Measurements from ENCODE around the gene CCM2. TPM values are rescaled to one million over a fixed set of nuclear protein-coding genes. Genes with fewer than 3 reads are reported as not detected.
"Not testable (repeated sequence)": the region's sequence is repeated elsewhere in the genome, so short reads cannot be mapped to it uniquely, and the experiment has no call there.

The CCM2 gene
- total RNA-seq, 1 donor from 2014 or later = 44.8 TPM

- not testable (repeated sequence) for DNase-seq (ENCODE audit: low spot score); ATAC-seq
Measured at GRCh38 chr7:45114257-45114656, 114.3 kb downstream of the CCM2 start.

GRCh38 chr7:45114926-45115325 lies 114.9 kb downstream of the CCM2 start:
- DNase-seq (ENCODE audit: low spot score) = no peak
- ATAC-seq = no peak

- no peak for DNase-seq (ENCODE audit: low spot score)
- no peak for ATAC-seq
Measured at GRCh38 chr7:45116048-45116447, 116.0 kb downstream of the CCM2 start.

GRCh38 chr7:45117582-45117981 lies 117.6 kb downstream of the CCM2 start:
- no peak for ATAC-seq
- no peak for DNase-seq (ENCODE audit: low spot score)

DNA sequence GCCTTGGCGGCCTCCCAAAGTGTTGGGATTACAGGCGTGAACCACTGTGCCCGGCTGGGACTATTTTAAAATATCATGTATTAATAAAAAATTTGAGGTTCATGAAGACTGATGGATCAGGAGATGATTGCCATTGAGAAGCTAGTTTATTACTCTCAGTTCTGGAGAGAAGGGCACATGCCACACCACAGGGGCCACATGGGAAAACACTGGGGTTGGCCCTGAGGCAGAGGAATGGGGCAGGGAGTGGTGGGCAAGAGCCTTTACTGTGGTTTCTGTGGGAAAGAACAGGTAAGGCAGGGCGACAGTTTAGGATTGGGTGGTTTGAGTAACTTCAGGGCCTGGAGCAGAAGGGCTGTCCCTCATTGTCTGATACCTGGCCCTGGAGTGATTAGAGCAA lies 118.3 kb downstream of the CCM2 start:
- DNase-seq (ENCODE audit: low spot score) (no peak), ATAC-seq (no peak)

GRCh38 chr7:45118889-45119331 lies 118.9 kb downstream of the CCM2 start:
- no peak for ATAC-seq

DNA sequence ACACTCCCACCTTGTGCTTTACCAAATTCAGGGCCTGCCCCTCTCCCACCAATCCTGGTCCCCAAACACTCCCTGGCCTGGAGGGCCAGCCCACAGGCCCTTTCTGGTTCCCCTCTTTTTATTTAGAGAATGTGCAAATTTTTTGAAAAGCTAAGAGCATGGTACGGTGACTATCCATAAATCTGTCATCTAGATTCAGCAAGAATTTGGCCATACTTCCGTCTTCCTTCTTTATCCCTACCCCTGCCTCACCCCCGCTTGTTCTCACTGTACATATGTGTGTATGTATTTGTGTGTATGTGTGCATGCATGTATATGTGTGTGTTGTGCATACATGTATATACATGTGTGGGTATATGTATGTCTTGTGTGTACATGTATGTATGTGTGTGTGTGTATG lies 119.5 kb downstream of the CCM2 start:
- ATAC-seq = no peak
- DNase-seq (ENCODE audit: low spot score) = no peak

More at GRCh38 chr7:45118889-45119331, 118.9 kb downstream of the CCM2 start:
- DNase-seq (ENCODE audit: low spot score) = no peak

DNA sequence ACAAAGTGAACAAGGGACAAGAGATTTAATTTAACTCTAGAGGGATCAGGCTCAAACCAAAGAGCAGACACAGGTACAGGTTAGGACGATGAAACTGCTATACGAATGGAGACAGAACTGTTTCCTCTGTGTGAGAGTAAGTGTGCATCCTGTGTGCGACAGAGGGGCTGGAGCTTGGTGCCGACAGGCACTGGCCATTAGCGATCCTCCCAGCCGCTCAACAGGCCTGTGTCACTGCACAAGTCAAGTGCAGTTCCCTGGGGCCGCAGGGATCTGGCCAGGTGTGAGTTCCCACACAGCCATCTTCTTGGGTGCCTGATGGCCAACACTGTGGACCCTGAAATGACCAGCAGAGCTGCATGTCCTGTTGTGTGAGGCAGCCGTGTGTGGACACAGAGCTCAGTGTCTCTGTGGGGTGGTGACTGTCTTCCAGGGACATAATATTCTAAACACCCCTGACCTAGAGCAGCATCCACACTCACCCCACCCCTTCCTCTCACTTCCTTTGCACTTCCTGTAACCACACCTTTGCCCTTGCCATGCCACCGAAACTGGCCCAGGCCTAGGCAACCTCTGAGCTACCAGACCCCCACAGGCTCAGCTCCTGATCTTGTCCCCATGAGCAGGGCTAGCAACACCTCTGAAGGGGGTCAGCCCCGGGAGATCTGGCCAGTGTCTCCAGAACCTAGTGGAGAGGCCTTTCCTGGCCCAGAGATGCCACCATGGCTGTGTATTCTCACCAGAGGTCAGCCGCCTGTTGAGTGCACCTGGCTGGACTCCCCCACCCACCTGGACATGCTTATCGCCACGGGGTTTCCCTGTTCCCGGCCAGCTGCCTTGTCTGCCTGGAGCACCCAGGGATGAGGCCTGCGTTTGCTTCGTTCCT lies 123.2 kb downstream of the CCM2 start:
- DNase-seq (ENCODE audit: low spot score) (no peak), ATAC-seq (no peak)

DNA sequence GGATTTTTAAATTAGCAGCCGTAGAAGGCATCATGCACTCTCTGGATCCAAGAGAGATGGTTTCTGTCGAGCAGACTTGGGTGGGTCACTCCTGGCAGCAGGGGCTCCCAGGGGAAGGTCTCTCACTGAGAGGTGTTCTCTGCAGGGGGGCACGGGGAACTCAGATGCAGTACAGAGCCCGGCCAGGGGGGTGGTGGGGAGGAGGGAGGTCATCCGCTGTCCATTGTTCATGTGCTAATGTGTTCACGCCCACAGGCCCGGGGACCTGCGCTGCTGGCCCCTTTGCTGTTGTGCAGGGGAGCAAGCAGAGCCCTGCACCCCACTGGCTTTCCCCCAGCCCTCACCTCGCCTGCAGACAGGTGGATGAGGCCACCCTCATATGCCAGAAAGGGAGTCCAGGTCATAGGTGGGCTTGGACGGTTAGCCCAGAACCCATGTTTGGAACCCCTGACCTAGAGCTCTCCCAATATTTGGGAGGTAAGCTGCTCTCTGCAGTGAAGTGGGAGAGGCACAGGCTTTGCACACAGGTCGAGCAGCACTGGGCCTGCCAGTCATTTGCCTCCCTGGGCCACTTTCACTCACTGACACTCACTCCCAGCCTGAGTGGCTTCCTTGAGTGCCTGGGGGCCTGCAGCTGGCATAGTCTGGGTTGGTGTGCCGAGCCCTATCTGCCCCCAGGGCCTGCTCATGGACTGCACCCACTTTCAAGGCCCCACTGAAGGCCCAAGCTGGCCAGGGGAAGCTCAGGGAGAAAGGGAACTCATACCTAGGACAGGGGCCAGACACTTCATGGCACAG lies 124.1 kb downstream of the CCM2 start:
- no peak for ATAC-seq
- DNase-seq (ENCODE audit: low spot score) = no peak

GRCh38 chr7:45125193-45125904 lies 125.3 kb downstream of the CCM2 start:
- DNase-seq (ENCODE audit: low spot score) = no peak
- no peak for ATAC-seq

Other genes with a start within 250 kb of the CCM2 start
- gene PPIA, start 203.5 kb upstream of the CCM2 start, total RNA-seq = 532 TPM
- gene H2AZ2, start 152.1 kb upstream of the CCM2 start, total RNA-seq = 64.6 TPM
- 5.0 TPM for gene PURB, start 114.7 kb upstream of the CCM2 start, total RNA-seq
- gene MYO1G, start 21.2 kb upstream of the CCM2 start, total RNA-seq = 1.0 TPM
- gene NACAD, start 88.8 kb downstream of the CCM2 start, total RNA-seq = 0.05 TPM
- gene TBRG4, start 111.5 kb downstream of the CCM2 start, total RNA-seq = 40.2 TPM
- gene RAMP3, start 157.6 kb downstream of the CCM2 start, total RNA-seq = 5.8 TPM